ENCODE data around the gene MEIS3. TPM values are rescaled to one million over a fixed set of nuclear protein-coding genes. Genes with fewer than 3 reads are reported as not detected.

Gene MEIS3
- total RNA-seq, 6 experiments from 2014 or later = 0.53 to 1.6 (median 0.77) TPM

GRCh38 chr19:47445937-47446402, 26.6 kb upstream of the MEIS3 start:
- H3K4me3 ChIP-seq = no peak overlapping the region
- TF ChIP-seq POLR2A (IDR thresholded peaks at IDR 0.05) = no peak
- TF ChIP-seq CTCF (IDR thresholded peaks at IDR 0.05) = no peak
- intact Hi-C loops (cut with DNase I) = no loop called here
- no peaks in the 10 kb centered on the region for H3K36me3 ChIP-seq
- H3K4me1 ChIP-seq = peaks cover 0 to 6% (median 0%) of the 10 kb centered on the region in 4 donors
- H3K9me3 ChIP-seq = no peaks in the 10 kb centered on the region
- DNase-seq (peak in 2 of 3 donors; percentile 37 to 54), ATAC-seq (peak; percentile 30 to 54 (median 46))
- WGBS (ENCODE audit: insufficient coverage, low coverage, low lambda C conversion rate, missing lambda C conversion rate) = 1% methylated on average over 15 of the region's 22 CpGs
- peaks cover 4 to 23% of the 10 kb centered on the region in 2 donors for H3K27me3 ChIP-seq
- no peak overlapping the region for H3K27ac ChIP-seq

GRCh38 chr19:47445527-47445926, 26.2 kb upstream of the MEIS3 start:
- Histone ChIP-seq H3K9me3 (no peaks in the 10 kb centered on the region), H3K4me3 (no peak overlapping the region), H3K36me3 (no peaks in the 10 kb centered on the region), H3K27me3 (peaks cover 4 to 23% of the 10 kb centered on the region in 2 donors), H3K4me1 (peaks cover 0 to 6% (median 0%) of the 10 kb centered on the region in 4 donors), H3K27ac (no peak overlapping the region)
- WGBS (ENCODE audit: insufficient coverage, low coverage, low lambda C conversion rate, missing lambda C conversion rate) = 17% methylated on average over 3 of the region's 4 CpGs
- ATAC-seq (no peak), DNase-seq (peak in 1 of 3 donors; percentile 1)
- no peak for TF ChIP-seq POLR2A (IDR thresholded peaks at IDR 0.05)
- TF ChIP-seq CTCF (IDR thresholded peaks at IDR 0.05) = no peak
- intact Hi-C loops (cut with DNase I) = no loop called here

GRCh38 chr19:47444388-47444821, 25.1 kb upstream of the MEIS3 start:
- Histone ChIP-seq H3K4me1 (peaks cover 0 to 6% (median 0%) of the 10 kb centered on the region in 4 donors), H3K36me3 (no peaks in the 10 kb centered on the region), H3K9me3 (no peaks in the 10 kb centered on the region), H3K4me3 (no peak overlapping the region), H3K27me3 (peaks cover 4 to 23% of the 10 kb centered on the region in 2 donors), H3K27ac (no peak overlapping the region)
- intact Hi-C loops (cut with DNase I) = no loop called here
- TF ChIP-seq POLR2A (IDR thresholded peaks at IDR 0.05) (no peak), CTCF (IDR thresholded peaks at IDR 0.05) (no peak)
- ATAC-seq = peak in 1 of 4 donors; percentile 5
- DNase-seq = peak in 1 of 3 donors; percentile 31
- WGBS (ENCODE audit: insufficient coverage, low coverage, low lambda C conversion rate, missing lambda C conversion rate) = 4% methylated on average over 9 of the region's 22 CpGs

- H3K4me1 ChIP-seq = peaks cover 0 to 6% (median 0%) of the 10 kb centered on the region in 4 donors
- no peaks in the 10 kb centered on the region for H3K36me3 ChIP-seq
- no peak overlapping the region for H3K4me3 ChIP-seq
- 39% methylated on average over 3 of the region's 12 CpGs for WGBS (ENCODE audit: insufficient coverage, low coverage, low lambda C conversion rate, missing lambda C conversion rate)
- no peak overlapping the region for H3K27ac ChIP-seq
- peak in 1 of 3 donors; percentile 29 for DNase-seq
- no peaks in the 10 kb centered on the region for H3K9me3 ChIP-seq
- no peak for TF ChIP-seq POLR2A (IDR thresholded peaks at IDR 0.05)
- peaks cover 4 to 18% of the 10 kb centered on the region in 2 donors for H3K27me3 ChIP-seq
- ATAC-seq = no peak
- intact Hi-C loops (cut with DNase I) = no loop called here
These were observed 24.0 kb upstream of the MEIS3 start for GRCh38 chr19:47443331-47443730.

GRCh38 chr19:47438793-47439220, 19.5 kb upstream of the MEIS3 start:
- intact Hi-C loops (cut with DNase I) = loop anchor here (5.0 to 10.0 kb wide), 2 partner anchors 86 to 258 kb away; no protein-coding TSS in a partner anchor
- no peaks in the 10 kb centered on the region for H3K27me3 ChIP-seq
- H3K36me3 ChIP-seq = no peaks in the 10 kb centered on the region
- no peaks in the 10 kb centered on the region for H3K4me1 ChIP-seq
- DNase-seq (no peak), ATAC-seq (peak in 2 of 4 donors; percentile 6 to 37)
- no peaks in the 10 kb centered on the region for H3K9me3 ChIP-seq
- H3K27ac ChIP-seq = no peak overlapping the region
- 18% methylated on average over 5 of the region's 5 CpGs for WGBS (ENCODE audit: insufficient coverage, low coverage, low lambda C conversion rate, missing lambda C conversion rate)
- no peak for TF ChIP-seq CTCF (IDR thresholded peaks at IDR 0.05)
- TF ChIP-seq POLR2A (IDR thresholded peaks at IDR 0.05) = no peak
- no peak overlapping the region for H3K4me3 ChIP-seq

Data from right lobe of liver (tissue), 6 donors.